HepG2 (cell line): Measurements from ENCODE around the gene IRGM. TPM values are rescaled to one million over a fixed set of nuclear protein-coding genes. Genes with fewer than 3 reads are reported as not detected.
"Not testable (repeated sequence)": the region's sequence is repeated elsewhere in the genome, so short reads cannot be mapped to it uniquely, and the experiment has no call there.

ENCODE experiments used
- ATAC-seq: fragments of 200-7000 bp; cut with Tn5 transposase; 3 replicates; pipeline ENCODE4 v1.9.1; 2020; ENCODE audit warnings: mild to moderate bottlenecking, moderate library complexity
- Bru-seq: library from RNA; stranded (reverse); fragments of 400-500 nt; gene quantifications from one replicate; lab custom pipeline; 2021; lab: Mats Ljungman, UMichigan
- BruChase-seq, 2 experiments: library from RNA; stranded (reverse); fragments of 400-500 nt; gene quantifications; one replicate each; lab custom pipeline; 2021; lab: Mats Ljungman, UMichigan
- BruUV-seq: library from RNA; stranded (reverse); fragments of 400-500 nt; replicated peaks from 2 replicates; lab custom pipeline; 2021; lab: Mats Ljungman, UMichigan
- CTCF ChIA-PET: fragments of 300-600 bp; formaldehyde crosslinking; extraction: SDS; loops from one replicate; lab custom pipeline; 2021; ENCODE audit warnings: low total read pairs, inconsistent platforms, low intra/inter-chr PET ratio; lab: Yijun Ruan, JAX
- POLR2A ChIA-PET: fragments of 350-600 bp; sonication (Branson Sonifier 250); formaldehyde crosslinking; loops from one replicate; lab custom pipeline; 2020; ENCODE audit warnings: antibody characterized with exemption, inconsistent platforms; lab: Yijun Ruan, JAX
- DNase-seq: peaks from one replicate; pipeline ENCODE4 v3.0.0-alpha.2; 2015; ENCODE audit warnings: low spot score
- FAIRE-seq: peaks from 3 replicates; lab custom pipeline; 2011; peaks lifted over from hg19 to GRCh38; lab: Jason Lieb, UNC
- H2AFZ ChIP-seq: one replicate; pipeline ENCODE4 v1.6.1; 2011; ENCODE audit warnings: low read length, inconsistent platforms
- H3K27ac ChIP-seq: fragments of 300-600 bp; 3 replicates; pipeline ENCODE4 v1.8.0; 2011; ENCODE audit warnings: mixed run types, mild to moderate bottlenecking, mixed read lengths, low read length, inconsistent platforms; ENCODE audit not compliant: insufficient read depth; ENCODE audit errors: extremely low read length
- H3K27me3 ChIP-seq, 2 experiments: fragments of 200-600 bp in 1 of 2; 2 replicates in 1 of 2; 3 replicates in 1 of 2; pipeline versions ENCODE4 v1.6.0 to v1.8.0; 2011; ENCODE audit warnings: low read length in 2 of 2, mild to moderate bottlenecking in 2 of 2, moderate library complexity in 2 of 2, inconsistent platforms in 1 of 2; ENCODE audit not compliant: insufficient read depth in 2 of 2, control insufficient read depth in 1 of 2
- H3K36me3 ChIP-seq, 2 experiments: fragments of 200-600 bp in 1 of 2; replicated peaks in 1 of 2; 2 replicates in 1 of 2; 3 replicates in 1 of 2; pipeline versions ENCODE4 v1.5.1 to v1.8.0; 2011; ENCODE audit warnings: low read length in 2 of 2, inconsistent platforms in 1 of 2; ENCODE audit not compliant: insufficient read depth in 2 of 2, control insufficient read depth in 1 of 2
- H3K4me1 ChIP-seq: 2 replicates; pipeline ENCODE4 v1.5.1; 2012; ENCODE audit warnings: low read length, inconsistent platforms; ENCODE audit not compliant: insufficient read depth
- H3K4me2 ChIP-seq: 2 replicates; pipeline ENCODE4 v1.6.0; 2011; ENCODE audit warnings: low read depth, low read length, inconsistent platforms
- H3K4me3 ChIP-seq, 3 experiments: fragments of 200-600 bp in 1 of 3; sonication (generic), shearing (Covaris generic) in 1 of 3; replicated peaks in 1 of 3; 2 replicates each; pipeline ENCODE4 v1.5.1; 2011 to 2016; ENCODE audit warnings: low read length in 3 of 3, inconsistent platforms in 2 of 3, low read depth in 2 of 3, mild to moderate bottlenecking in 2 of 3, control low read depth in 1 of 3, mixed read lengths in 1 of 3; ENCODE audit not compliant: insufficient read depth in 1 of 3
- H3K79me2 ChIP-seq: one replicate; pipeline ENCODE4 v1.6.1; 2011; ENCODE audit warnings: low read length, inconsistent platforms; ENCODE audit not compliant: insufficient read depth
- H3K9ac ChIP-seq: 2 replicates; pipeline ENCODE4 v1.6.0; 2011; ENCODE audit warnings: mild to moderate bottlenecking, low read depth, low read length, inconsistent platforms; ENCODE audit not compliant: insufficient read depth
- H3K9me3 ChIP-seq: 2 replicates; pipeline ENCODE4 v1.5.1; 2012; ENCODE audit warnings: mild to moderate bottlenecking, low read length
- H4K20me1 ChIP-seq: 2 replicates; pipeline ENCODE4 v1.6.0; 2011; ENCODE audit warnings: inconsistent platforms, mild to moderate bottlenecking, low read length, moderate library complexity; ENCODE audit not compliant: insufficient read depth
- CHD4 ChIP-seq: fragments of 200-600 bp; sonication (generic); IDR thresholded peaks from 2 replicates; pipeline ENCODE4 v1.7.0; 2017; ENCODE audit warnings: mild to moderate bottlenecking, low read length, borderline replicate concordance
- CREBL2 ChIP-seq: sonication (generic); formaldehyde crosslinking; IDR thresholded peaks from 2 replicates; pipeline ENCODE4 v1.8.1; 2023; ENCODE audit warnings: missing genetic modification reagents, mild to moderate bottlenecking, borderline replicate concordance
- GABPA ChIP-seq, 2 experiments: IDR thresholded peaks; 2 replicates each; pipeline ENCODE4 v1.6.1; 2011 to 2016; ENCODE audit warnings: low read depth in 2 of 2, low read length in 1 of 2, missing biosample characterization in 1 of 2, missing genetic modification characterization in 1 of 2
- KAT2B ChIP-seq: fragments of 150-350 bp; IDR thresholded peaks from 2 replicates; pipeline ENCODE4 v1.6.1; 2014; ENCODE audit warnings: low read depth, low read length, borderline replicate concordance
- MEIS2 ChIP-seq: sonication (generic); formaldehyde crosslinking; IDR thresholded peaks from 2 replicates; pipeline ENCODE4 v1.9.0; 2021; ENCODE audit warnings: mild to moderate bottlenecking, missing genetic modification reagents
- MXD1 ChIP-seq: sonication (generic); formaldehyde crosslinking; IDR thresholded peaks from 2 replicates; pipeline ENCODE4 v1.4.0; 2020; ENCODE audit warnings: mild to moderate bottlenecking, missing genetic modification reagents
- SIX1 ChIP-seq: sonication (generic); formaldehyde crosslinking; IDR thresholded peaks from 2 replicates; pipeline ENCODE4 v1.4.0; 2020; ENCODE audit warnings: missing genetic modification reagents, borderline replicate concordance
- ZNF101 ChIP-seq: sonication (generic); formaldehyde crosslinking; IDR thresholded peaks from 2 replicates; pipeline ENCODE4 v1.4.0; 2020; ENCODE audit warnings: mild to moderate bottlenecking, low read depth, missing genetic modification reagents, borderline replicate concordance
- ZNF17 ChIP-seq: sonication (generic); formaldehyde crosslinking; IDR thresholded peaks from 2 replicates; pipeline ENCODE4 v1.5.0; 2020; ENCODE audit warnings: mild to moderate bottlenecking, missing genetic modification reagents
- ZNF772 ChIP-seq: sonication (generic); formaldehyde crosslinking; IDR thresholded peaks from 2 replicates; pipeline ENCODE4 v1.5.0; 2020; ENCODE audit warnings: mild to moderate bottlenecking, missing genetic modification reagents
- WGBS: methylation state at CpG from one replicate; pipeline ENCODE4 v1.1.6; 2017; ENCODE audit warnings: low lambda C conversion rate; 5-methylcytosine and 5-hydroxymethylcytosine counted together
- in situ Hi-C: cut with HindIII; loops from 2 replicates; pipeline ENCODE4 v1.10.0; 2017; ENCODE audit warnings: low pct_unique_long_range_greater_than_20kb; ENCODE audit not compliant: extremely low pct_ligation_motif_present
- intact Hi-C: fragments of 100-400 bp; cut with micrococcal nuclease; formaldehyde crosslinking; loops from one replicate; pipeline ENCODE4 v1.10.0; 2022; ENCODE audit not compliant: unreplicated experiment
- long read RNA-seq, 2 experiments: library from RNA in 1 of 2; library from polyadenylated mRNA in 1 of 2; stranded (forward) in 1 of 2; unstranded in 1 of 2; transcript quantifications; one replicate each; pipeline ENCODE4 v2.0.0, GENCODE V29; 2019 to 2022
- polyA minus RNA-seq, 3 experiments: library from RNA; depleted of rRNA, polyadenylated mRNA; stranded (reverse); fragments of >200 nt; gene quantifications; 2 replicates each; pipeline ENCODE4 v1.2.3, GENCODE V29; 2011; ENCODE audit warnings: low replicate concordance in 1 of 3
- polyA plus RNA-seq, 8 experiments: library from polyadenylated mRNA; depleted of rRNA in 3 of 8; stranded (reverse) in 7 of 8; unstranded in 1 of 8; fragments of >200 nt; fragmentation: Illumina TruSeq in 4 of 8; extraction: Trizol in 4 of 8; gene quantifications; 2 replicates each; pipeline versions ENCODE4 v1.2.1 to v1.2.3, GENCODE V29; 2011 to 2016; ENCODE audit warnings: low read depth in 4 of 8, missing spikeins in 1 of 8, mixed read lengths in 1 of 8; ENCODE audit not compliant: insufficient read depth in 1 of 8
- total RNA-seq, 5 experiments: library from RNA; depleted of rRNA; stranded (reverse); fragments of >200 nt; fragmentation: Illumina TruSeq; extraction: Trizol; gene quantifications; 2 replicates each; pipeline ENCODE4 v1.2.3, GENCODE V29; 2016; ENCODE audit warnings: low read depth in 1 of 5

IRGM gene
- total RNA-seq (2016; rRNA removed; fragmentation: Illumina TruSeq; extraction: Trizol) (not detected in 2 replicates), polyA plus RNA-seq (2011; rRNA removed) (not detected in 2 replicates), polyA minus RNA-seq (2011; rRNA and poly(A)+ RNA removed; ENCODE audit: low replicate concordance) (0.23 TPM in 1 of 2 replicates, not detected in the other), Bru-seq, nascent RNA (not detected), BruChase-seq, experiment 1, labeled RNA remaining after a 6-hour chase (not detected), BruChase-seq, experiment 2, labeled RNA remaining after a 2-hour chase (percentile 18 among the genes with signal in this experiment)
- total RNA-seq (2016; cell fraction: cytosol; rRNA removed; fragmentation: Illumina TruSeq; extraction: Trizol; ENCODE audit: low read depth) = not detected in 2 replicates
- total RNA-seq (2016; cell fraction: insoluble cytoplasmic fraction; rRNA removed; fragmentation: Illumina TruSeq; extraction: Trizol) = 0.06 TPM in 1 of 2 replicates, not detected in the other
- total RNA-seq (2016; cell fraction: membrane; rRNA removed; fragmentation: Illumina TruSeq; extraction: Trizol) = not detected in 2 replicates
- total RNA-seq (2016; cell fraction: nucleus; rRNA removed; fragmentation: Illumina TruSeq; extraction: Trizol) = not detected in 2 replicates
- polyA plus RNA-seq (2011; cell fraction: cytosol; rRNA removed) = 0.03 and 0.04 TPM in 2 replicates
- polyA plus RNA-seq (2011; cell fraction: nucleus; rRNA removed) = 0.10 TPM in 2 replicates
- polyA plus RNA-seq (2012) = not detected in 2 replicates
- not detected in 2 replicates for polyA plus RNA-seq (2016; cell fraction: cytosol; fragmentation: Illumina TruSeq; extraction: Trizol; ENCODE audit: low read depth)
- not detected in 2 replicates for polyA plus RNA-seq (2016; cell fraction: insoluble cytoplasmic fraction; fragmentation: Illumina TruSeq; extraction: Trizol; ENCODE audit: low read depth)
- not detected in 2 replicates for polyA plus RNA-seq (2016; cell fraction: membrane; fragmentation: Illumina TruSeq; extraction: Trizol; ENCODE audit: low read depth)
- not detected in 2 replicates for polyA plus RNA-seq (2016; cell fraction: nucleus; fragmentation: Illumina TruSeq; extraction: Trizol; ENCODE audit: insufficient read depth, low read depth)
- polyA minus RNA-seq (2011; cell fraction: cytosol; rRNA and poly(A)+ RNA removed) = not detected in 2 replicates
- polyA minus RNA-seq (2011; cell fraction: nucleus; rRNA and poly(A)+ RNA removed) = not detected in 2 replicates
- long read RNA-seq, experiment 1 = 0 reads
- long read RNA-seq, experiment 2 = 0 reads

- intact Hi-C loops = loop anchor here (5.0 kb wide), 1 partner anchor 189 kb away; no protein-coding TSS in a partner anchor
- not testable (repeated sequence) for H3K9me3 ChIP-seq, BruUV-seq, ATAC-seq, H3K4me1 ChIP-seq, H3K27me3 ChIP-seq, DNase-seq, FAIRE-seq, H3K36me3 ChIP-seq, H3K4me2 ChIP-seq, H3K79me2 ChIP-seq, H3K27ac ChIP-seq, H3K4me3 ChIP-seq, H2AFZ ChIP-seq, H3K9ac ChIP-seq, H4K20me1 ChIP-seq
- in situ Hi-C loops = loop anchor here (5.0 kb wide), 2 partner anchors 44 to 284 kb away; no protein-coding TSS in a partner anchor
- CTCF ChIA-PET = interaction anchor here (1.9 to 3.3 kb wide), 3 partner anchors 45 to 286 kb away, joined by 5 to 23 read pairs (median 16); no protein-coding TSS in a partner anchor
- POLR2A ChIA-PET = interaction anchor here (1.5 kb wide), 1 partner anchor 146 kb away, joined by 4 read pairs; the partner anchor contains the start of gene RBM22
- 33% methylated on average over 3 of the region's 3 CpGs for WGBS
Observed at GRCh38 chr5:150846308-150846653, at the start of gene IRGM. IRGM (plus strand) TSS chr5:150846521; CDS start chr5:150848124, 1,603 bp downstream.

GRCh38 chr5:150797384-150797783 is 48.9 kb upstream of the IRGM start:
- in situ Hi-C loops = no loop called here
- WGBS = 95% methylated on average over 2 of the region's 2 CpGs
- TF ChIP-seq ZNF17 = no peak
- TF ChIP-seq KAT2B = no peak
- TF ChIP-seq ZNF772 (CRISPR knock-in tag) = no peak
- TF ChIP-seq CREBL2 (CRISPR knock-in tag) = no peak
- no peak for TF ChIP-seq MEIS2 (CRISPR knock-in tag)
- no peak for TF ChIP-seq CHD4
- no peak for TF ChIP-seq ZNF101 (CRISPR knock-in tag)
- TF ChIP-seq GABPA (IDR thresholded peaks at IDR 0.05; ENCODE audit: low read depth, low read length) = no peak
- no peak for TF ChIP-seq GABPA (CRISPR knock-in tag; IDR thresholded peaks at IDR 0.05; ENCODE audit: low read depth)
- TF ChIP-seq MXD1 (CRISPR knock-in tag) = no peak
- no peak for TF ChIP-seq SIX1 (CRISPR knock-in tag)

More at GRCh38 chr5:150797384-150797783, 48.9 kb upstream of the IRGM start:
- Histone ChIP-seq H3K27me3 (no peaks in the 10 kb centered on the region; a peak in 1 of 5 replicates), H4K20me1 (no peaks in the 10 kb centered on the region), H3K4me2 (no peak overlapping the region), H3K4me1 (peaks cover 24% of the 10 kb centered on the region), H2AFZ (no peak overlapping the region), H3K9ac (no peak overlapping the region), H3K4me3 (no peak overlapping the region), H3K79me2 (peaks cover 4% of the 10 kb centered on the region), H3K27ac (no peak overlapping the region), H3K36me3 (peaks cover 6 to 27% of the 10 kb centered on the region in 2 experiments; a peak in 4 of 5 replicates), H3K9me3 (no peaks in the 10 kb centered on the region)
- FAIRE-seq (no peak), DNase-seq (no peak), ATAC-seq (no peak)
- POLR2A ChIA-PET = no interaction called here
- no TSS peak for BruUV-seq
- CTCF ChIA-PET = no interaction called here
- intact Hi-C loops = no loop called here
